A172 (cell line): ENCODE measurements around the gene HIF1A. TPM values are rescaled to one million over a fixed set of nuclear protein-coding genes. Genes with fewer than 3 reads are reported as not detected.

Experiments used
- DNase-seq: peaks from one replicate; pipeline ENCODE4 v3.0.0-alpha.2; 2015; ENCODE audit warnings: low spot score
- total RNA-seq: library from RNA; depleted of rRNA; stranded (reverse); fragments of >200 nt; shearing (Covaris generic); gene quantifications from 2 replicates; pipeline ENCODE4 v1.2.3, GENCODE V29; 2014; rRNA removed

Gene HIF1A
- total RNA-seq, 1 experiment from 2014 or later, result 226 TPM

DNA sequence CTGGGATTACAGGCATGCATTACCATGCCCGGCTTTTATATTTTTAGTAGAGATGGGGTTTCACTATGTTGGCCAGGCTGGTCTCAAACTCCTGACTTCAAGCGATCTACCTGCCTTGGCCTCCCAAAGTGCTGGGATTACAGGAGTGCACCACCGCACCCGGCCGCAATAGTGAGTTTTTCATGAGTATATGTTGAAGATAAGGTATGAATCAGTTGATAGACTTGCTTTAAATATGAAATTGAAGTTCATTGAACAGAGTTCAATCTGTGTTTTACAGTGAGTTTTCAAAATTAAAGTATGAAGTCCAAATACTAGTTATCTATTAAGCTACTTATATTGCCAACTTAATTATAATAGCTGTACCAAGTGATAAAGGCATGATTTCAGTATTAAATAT lies 102.0 kb downstream of the HIF1A start:
- no peak for DNase-seq

Other genes starting within 250 kb of the HIF1A start
- 33.0 and 36.3 TPM in 2 replicates for gene SNAPC1, start 66.9 kb downstream of the HIF1A start, total RNA-seq
- gene SYT16, start 117.2 kb downstream of the HIF1A start, total RNA-seq, result 0.02 TPM in 1 of 2 replicates, not detected in the other